GM21529 (cell line): ENCODE measurements around the gene ACAD11.

Source experiments
- ATAC-seq: cut with Tn5 transposase; IDR thresholded peaks from one replicate; pipeline ENCODE4 v1.9.1; 2021; ENCODE audit not compliant: unreplicated experiment

ACAD11 gene, protein sequence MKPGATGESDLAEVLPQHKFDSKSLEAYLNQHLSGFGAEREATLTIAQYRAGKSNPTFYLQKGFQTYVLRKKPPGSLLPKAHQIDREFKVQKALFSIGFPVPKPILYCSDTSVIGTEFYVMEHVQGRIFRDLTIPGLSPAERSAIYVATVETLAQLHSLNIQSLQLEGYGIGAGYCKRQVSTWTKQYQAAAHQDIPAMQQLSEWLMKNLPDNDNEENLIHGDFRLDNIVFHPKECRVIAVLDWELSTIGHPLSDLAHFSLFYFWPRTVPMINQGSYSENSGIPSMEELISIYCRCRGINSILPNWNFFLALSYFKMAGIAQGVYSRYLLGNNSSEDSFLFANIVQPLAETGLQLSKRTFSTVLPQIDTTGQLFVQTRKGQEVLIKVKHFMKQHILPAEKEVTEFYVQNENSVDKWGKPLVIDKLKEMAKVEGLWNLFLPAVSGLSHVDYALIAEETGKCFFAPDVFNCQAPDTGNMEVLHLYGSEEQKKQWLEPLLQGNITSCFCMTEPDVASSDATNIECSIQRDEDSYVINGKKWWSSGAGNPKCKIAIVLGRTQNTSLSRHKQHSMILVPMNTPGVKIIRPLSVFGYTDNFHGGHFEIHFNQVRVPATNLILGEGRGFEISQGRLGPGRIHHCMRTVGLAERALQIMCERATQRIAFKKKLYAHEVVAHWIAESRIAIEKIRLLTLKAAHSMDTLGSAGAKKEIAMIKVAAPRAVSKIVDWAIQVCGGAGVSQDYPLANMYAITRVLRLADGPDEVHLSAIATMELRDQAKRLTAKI

GRCh38 chr3:132659365-132660051 is at the start of gene ACAD11:
ACAD11 (minus strand) TSS chr3:132659809; CDS start chr3:132659751, 58 bp downstream.
- ATAC-seq, result peak; percentile 72

DNA sequence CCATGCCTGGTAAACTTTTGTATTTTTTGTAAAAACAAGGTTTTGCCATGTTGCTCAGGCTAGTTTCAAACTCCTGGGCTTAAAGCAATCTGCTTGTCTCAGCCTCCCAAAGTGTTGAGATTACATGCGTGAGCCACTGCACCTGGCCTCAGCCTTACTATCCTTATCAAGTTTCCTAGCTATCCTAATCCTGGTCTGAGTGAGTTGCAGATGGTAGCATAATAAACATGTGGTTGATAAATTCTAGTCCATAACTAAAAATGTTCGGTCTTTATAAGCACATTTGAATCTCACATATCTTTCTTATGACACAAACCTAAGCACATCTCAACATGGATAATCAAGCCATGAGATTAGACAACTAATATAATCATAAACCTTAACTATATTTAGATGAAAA is 44.1 kb upstream of the ACAD11 start:
- ATAC-seq, result no peak

- no peak for ATAC-seq
These were observed 35.8 kb upstream of the ACAD11 start for GRCh38 chr3:132695422-132695821.

GRCh38 chr3:132694991-132695390 is 35.4 kb upstream of the ACAD11 start:
- ATAC-seq, result no peak

DNA sequence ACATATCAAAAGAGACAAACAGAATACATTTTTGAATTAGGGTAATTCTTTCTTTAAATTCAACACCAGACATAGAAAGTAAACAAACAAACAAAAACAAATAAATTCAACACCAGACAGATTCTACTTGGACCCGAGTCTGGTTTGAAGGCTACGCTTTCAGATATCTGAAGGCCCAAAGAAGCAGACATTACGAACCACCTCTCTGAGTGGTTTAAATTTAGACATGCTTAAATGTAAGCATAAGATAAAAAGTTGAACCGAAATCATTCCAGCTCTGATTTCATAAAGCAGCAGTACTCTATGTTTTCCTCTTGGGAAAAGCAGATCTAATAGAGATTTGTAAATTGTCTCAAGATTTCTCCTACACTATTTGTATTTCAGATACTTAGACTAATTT is 30.4 kb upstream of the ACAD11 start:
- no peak for ATAC-seq

DNA sequence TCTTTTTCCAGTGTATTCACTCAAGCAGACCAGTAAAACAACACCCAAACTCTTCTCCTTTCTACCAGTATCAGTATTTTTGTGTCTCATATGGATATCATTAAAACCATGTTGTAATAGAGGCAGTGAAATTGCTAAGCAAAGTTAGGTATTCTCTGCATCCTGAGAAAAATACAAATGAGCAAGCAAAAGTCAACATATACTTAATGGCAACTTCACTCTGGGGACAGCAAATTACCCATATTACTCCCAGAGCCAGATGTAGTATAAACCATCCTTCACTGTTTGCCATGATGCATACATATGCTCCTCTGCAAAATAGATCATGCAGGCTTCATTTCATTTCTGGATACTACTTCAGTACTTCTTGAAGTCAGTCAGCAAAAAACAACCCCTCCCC is 22.6 kb upstream of the ACAD11 start:
- no peak for ATAC-seq

- no peak for ATAC-seq
These were observed 21.8 kb upstream of the ACAD11 start for GRCh38 chr3:132681421-132681820.

DNA sequence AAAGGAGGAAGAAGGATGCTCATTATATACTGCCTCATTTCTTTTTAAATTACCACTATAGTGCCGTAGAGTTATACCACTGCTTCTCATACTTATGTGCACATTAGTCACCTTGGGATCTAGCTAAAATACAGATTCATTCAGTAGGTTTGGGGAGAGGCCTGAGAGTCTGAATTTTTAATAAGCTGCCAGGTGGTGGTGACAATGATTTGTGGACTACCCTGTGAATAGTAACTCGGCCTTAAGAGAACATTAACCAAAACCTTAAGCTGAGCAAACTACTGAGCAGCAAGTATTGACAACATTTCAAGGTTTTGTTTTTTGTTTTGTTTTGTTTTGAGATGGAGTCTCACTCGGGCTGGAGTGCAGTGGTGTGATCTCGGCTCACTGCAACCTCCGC is 20.3 kb upstream of the ACAD11 start:
- no peak for ATAC-seq

- no peak for ATAC-seq
These were observed 15.8 kb upstream of the ACAD11 start for GRCh38 chr3:132675408-132675807.

- no peak for ATAC-seq
These were observed 9.7 kb upstream of the ACAD11 start for GRCh38 chr3:132669256-132669777.

- no peak for ATAC-seq
These were observed 5.7 kb upstream of the ACAD11 start for GRCh38 chr3:132665230-132665745.

GRCh38 chr3:132662212-132662611 is 2.6 kb upstream of the ACAD11 start:
- no peak for ATAC-seq

- ATAC-seq, result no peak
These were observed 1.5 kb upstream of the ACAD11 start for GRCh38 chr3:132661101-132661500.

GRCh38 chr3:132660811-132661070 is 1.1 kb upstream of the ACAD11 start:
- ATAC-seq, result peak; percentile 6

GRCh38 chr3:132660052-132660810 is 622 bp upstream of the ACAD11 start, which contains the start of gene UBA5:
UBA5 (plus strand) TSS chr3:132660329; CDS start chr3:132660538, 209 bp downstream.
- ATAC-seq, result peak; percentile 69

- no peak for ATAC-seq
These were observed 627 bp downstream of the ACAD11 start for GRCh38 chr3:132659000-132659364.

GRCh38 chr3:132657869-132658747 is 1.5 kb downstream of the ACAD11 start:
- ATAC-seq, result no peak

- no peak for ATAC-seq
These were observed 4.1 kb downstream of the ACAD11 start for GRCh38 chr3:132655471-132655870.

DNA sequence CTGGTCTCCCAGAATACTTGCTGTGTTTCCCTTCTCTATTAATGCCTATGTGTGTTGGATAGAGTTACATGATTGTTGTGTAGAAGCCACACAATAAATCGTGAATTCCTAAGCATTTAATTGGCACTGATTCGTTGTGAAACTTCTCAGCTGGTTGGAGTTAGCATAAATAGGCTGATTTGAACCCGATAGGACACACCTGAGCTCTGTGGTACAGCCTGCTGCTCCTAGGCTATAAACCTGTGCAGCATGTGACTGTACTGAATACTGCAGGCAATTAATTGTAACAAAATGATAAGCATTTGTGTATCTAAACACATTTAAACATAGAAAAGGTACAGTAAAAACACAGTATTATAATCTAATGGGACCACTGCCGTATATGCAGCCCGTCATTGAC is 4.9 kb downstream of the ACAD11 start:
- ATAC-seq, result no peak

DNA sequence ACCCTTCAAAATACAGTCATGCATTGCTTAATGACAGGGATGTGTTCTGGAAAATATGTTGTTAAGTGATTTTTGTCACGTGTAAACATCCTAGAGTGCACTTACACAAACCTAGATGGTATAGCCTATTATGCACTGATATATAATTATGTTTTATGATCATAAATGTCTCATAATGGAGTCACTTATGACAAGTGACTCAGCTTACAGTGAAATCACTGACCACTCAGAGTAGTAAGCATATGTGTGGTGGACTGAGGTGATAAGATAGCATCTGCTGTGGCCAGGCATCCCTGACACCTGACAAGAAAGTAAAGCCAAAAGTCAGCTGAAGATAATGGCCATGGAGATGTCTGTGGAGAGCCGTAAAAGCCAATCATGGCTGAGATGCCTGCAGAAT is 5.4 kb downstream of the ACAD11 start:
- ATAC-seq, result no peak
